ENCODE measurements around the gene FMO5. TPM values are rescaled to one million over a fixed set of nuclear protein-coding genes. Genes with fewer than 3 reads are reported as not detected.
"Not testable (repeated sequence)": the region's sequence is repeated elsewhere in the genome, so short reads cannot be mapped to it uniquely, and the experiment has no call there.

Gene FMO5
- total RNA-seq, 1 experiment from 2014 or later = 0.75 TPM

DNA sequence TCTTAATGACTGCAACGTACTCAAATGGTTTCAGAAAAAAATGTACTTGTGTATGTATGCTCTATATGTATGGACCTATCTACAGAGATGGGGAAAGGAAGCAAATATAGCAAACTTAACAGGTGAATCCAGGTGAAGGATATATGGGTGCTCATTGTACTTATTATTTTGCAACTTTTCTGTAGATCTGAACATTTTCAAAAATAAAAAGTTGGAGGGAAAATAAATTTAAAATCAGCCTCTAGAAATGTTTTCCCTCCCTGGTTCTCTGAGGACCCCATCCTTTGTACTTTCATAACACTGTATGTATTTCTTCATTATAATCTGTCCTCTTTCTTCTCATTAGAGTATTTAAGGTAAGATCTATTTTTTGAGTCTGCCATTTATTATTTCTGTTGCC, 17.9 kb downstream of the FMO5 start:
- DNase-seq (ENCODE audit: low spot score) = no peak

DNA sequence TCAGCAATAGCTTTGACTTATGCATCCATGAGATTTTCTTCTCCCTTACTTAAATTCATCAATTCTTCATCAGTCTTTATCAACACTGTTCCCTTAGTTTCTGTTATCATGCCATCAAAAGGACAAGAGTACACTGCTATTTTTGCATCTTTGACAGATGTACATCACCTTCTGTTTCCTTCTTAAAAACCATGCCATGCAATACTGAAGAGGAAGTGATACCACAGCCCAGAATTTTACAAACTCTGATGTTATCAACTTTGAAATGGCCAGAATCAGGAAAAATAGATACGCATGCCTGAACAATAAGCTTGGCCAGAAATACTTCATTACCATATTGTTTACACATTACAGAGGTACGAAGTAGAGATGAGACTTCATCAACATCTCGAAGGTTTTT, 21.1 kb downstream of the FMO5 start:
- DNase-seq (ENCODE audit: low spot score) = no peak

DNA sequence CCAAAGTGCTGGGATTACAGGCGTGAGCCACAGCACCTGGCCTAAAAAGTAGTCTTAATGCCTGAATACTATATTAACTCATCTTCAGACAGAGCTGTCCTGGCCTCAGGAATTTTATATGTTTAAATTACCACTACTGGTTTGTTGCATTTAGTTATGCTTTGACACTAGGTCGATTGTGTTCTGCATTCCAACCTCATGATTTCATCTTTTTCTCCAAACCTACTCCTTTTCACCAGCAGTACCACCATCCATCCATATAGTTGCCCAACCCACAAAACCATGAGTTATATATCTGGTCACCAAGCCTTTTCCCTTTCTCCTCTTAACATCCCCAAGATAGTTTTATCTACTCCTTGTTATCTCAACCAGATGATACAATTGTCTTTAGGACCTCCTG, 22.6 kb downstream of the FMO5 start:
- DNase-seq (ENCODE audit: low spot score) = no peak

DNA sequence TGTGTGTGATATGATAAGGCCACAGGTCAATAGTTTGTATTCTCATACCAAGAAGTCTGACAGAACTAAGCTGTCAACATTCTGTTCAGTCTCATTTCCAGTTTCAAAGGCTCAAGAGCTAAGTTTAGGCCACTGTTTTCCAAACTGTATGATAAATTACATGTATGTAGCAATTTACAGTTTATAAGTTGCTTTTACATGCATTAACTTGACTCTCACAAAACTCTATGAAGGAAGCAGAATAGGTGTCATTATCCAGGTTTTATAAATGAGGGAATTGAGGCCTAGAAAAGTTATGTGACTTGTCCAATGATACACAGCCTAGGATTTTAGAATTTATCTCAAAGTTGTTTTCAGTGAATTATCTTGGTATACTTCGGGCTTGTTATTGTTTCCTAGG, 23.4 kb downstream of the FMO5 start:
- DNase-seq (ENCODE audit: low spot score) = no peak

DNA sequence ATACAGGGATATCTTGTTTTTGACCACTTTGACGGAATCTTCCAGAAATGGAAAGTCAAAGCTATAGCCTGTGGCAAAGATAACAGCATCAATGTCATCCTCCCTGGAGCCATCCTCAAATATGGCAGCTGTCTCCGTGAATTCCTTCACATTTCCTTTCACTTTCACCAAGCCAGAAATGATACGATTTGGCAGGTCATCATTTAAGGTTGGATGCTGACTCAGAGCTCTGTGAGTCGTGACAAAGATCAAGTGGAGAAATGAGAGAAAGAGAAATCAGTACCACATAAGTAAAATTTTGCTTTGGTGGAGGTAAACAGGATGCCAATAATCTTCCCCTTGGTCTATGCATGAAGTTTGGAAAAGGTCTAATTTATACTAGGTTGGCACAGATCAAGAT, 23.9 kb downstream of the FMO5 start:
- DNase-seq (ENCODE audit: low spot score) = no peak

DNA sequence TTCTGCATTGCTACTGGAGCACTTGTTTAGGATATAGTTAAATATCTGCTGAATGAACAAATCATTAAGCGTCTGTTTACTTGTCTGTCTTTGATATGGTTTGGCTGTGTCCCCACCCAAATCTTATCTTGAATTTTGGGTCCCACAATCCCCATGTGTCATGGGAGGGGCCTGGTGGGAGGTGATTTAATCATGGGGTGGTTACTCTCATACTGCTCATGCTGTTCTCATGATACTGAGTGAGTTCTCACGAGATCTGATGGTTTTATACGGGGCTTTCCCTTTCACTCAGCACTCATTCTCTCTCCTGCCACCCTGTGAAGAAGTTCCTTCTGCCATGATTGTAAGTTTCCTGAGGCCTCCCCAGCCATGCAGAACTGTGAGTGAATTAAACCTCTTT, 27.8 kb downstream of the FMO5 start:
- not testable (repeated sequence) for DNase-seq (ENCODE audit: low spot score)

DNA sequence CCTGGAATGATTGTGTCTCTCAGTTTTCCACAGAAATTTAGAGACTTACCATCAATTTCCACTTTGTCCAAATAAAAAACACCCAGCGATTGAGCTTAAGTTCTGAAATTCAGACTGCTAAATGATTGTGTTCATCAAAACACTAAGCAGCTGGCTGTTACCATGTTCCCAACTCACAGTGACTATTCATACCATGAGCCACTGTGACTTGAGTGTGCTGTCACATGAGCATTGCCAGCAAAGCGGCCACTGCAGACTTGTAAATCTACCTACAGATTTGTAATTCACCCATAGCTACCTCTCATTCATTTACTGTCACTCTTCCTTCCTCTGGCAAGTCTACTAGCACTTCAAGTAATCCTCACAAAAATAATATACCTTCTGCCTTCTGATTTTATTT, 35.6 kb downstream of the FMO5 start:
- DNase-seq (ENCODE audit: low spot score) = no peak

DNA sequence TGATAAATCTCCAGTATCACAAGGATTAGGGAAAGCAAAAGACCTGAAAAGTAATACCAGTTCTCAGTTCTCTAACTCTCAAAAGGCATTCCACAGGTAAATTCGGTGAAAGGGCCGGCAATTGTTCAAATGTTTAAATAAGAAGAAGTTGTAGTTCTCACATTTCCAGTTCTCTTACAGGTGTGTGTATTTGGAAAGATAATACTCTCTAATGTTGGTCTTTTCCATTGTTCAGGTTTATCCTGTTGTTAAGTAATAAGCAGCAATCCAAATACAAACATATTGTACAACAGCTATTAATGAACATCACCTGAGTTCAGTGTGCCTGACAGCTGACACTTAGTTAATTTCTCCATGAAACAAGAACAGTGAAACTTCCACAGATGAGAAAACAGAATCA, 39.7 kb downstream of the FMO5 start:
- DNase-seq (ENCODE audit: low spot score) = no peak

DNA sequence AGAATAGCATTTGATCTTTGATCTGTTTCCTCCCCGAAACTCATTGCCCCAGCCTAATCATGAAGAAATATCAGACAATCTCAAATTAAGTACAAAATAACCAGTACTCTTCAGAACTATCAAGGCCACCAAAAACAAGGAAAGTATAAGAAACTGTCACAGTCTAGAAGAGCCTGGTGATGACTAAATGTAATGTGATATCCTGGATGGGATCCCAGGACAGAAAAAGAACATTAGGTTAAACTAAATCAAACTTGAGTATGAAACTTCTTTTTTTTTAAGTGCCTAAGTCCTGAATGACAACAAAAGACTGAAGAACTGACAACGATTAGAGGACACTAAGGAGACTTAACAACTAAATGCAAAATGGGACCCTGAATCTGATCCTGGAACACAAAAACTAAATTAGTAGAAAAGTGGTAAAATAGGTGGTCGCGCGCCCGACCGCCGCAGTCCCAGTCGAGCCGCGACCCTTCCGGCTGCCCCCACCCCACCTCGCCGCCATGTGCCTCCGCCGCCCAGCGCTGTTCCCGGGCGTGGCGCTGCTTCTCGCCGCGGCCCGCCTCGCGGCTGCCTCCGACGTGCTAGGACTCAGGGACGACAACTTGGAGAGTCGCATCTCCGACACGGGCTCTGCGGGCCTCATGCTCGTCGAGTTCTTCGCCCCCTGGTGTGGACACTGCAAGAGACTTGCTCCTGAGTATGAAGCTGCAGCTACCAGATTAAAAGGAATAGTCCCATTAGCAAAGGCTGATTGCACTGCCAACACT, 47.3 kb downstream of the FMO5 start:
- no peak for DNase-seq (ENCODE audit: low spot score)

DNA sequence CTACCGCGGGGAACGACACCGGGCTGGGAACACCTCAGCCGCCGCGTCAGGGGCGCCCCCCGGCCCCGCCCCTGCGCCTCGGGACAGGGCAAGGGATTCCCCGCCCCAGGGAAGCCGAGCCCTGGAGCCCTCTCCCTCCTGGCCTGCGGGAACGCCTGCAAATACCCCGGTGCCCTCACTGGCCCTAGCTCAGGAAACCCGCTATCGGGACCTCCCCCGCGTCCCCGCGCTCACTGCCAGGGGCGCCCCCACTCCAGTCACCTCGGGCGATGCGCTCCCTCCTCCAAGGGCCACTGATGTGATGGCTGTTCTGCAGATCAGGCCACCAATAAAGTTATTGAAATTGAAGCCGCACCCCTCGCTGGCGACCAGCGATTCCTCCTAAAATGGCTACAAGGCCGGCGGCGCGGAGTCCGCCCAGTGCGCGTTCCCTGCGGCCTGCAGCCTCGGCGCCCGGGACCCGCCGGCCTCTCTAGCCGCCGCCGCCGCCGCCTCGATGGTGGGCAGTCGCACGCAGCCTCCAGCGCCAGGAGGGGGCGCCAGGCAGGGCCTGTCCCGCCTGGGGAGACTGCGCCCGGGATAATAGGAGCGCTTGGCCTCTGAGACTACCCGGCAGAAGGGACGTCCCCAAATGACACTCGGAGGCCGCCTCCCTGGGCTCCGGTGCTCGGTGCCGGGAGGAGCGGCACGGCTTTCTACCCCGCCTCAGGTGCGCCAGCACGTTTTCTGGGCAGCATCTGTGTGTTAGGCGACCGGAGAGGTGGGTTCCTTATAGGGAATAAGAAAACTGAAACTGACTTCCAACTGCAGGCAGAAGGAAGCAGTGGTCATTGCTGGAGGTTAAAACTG, 52.7 kb downstream of the FMO5 start, which contains the start of gene PRKAB2:
PRKAB2 (minus strand) TSS at position 303 of the 849 bp plus-strand sequence. CDS start 326 bp downstream, outside the sequence.
- peak; percentile 92 for DNase-seq (ENCODE audit: low spot score)

DNA sequence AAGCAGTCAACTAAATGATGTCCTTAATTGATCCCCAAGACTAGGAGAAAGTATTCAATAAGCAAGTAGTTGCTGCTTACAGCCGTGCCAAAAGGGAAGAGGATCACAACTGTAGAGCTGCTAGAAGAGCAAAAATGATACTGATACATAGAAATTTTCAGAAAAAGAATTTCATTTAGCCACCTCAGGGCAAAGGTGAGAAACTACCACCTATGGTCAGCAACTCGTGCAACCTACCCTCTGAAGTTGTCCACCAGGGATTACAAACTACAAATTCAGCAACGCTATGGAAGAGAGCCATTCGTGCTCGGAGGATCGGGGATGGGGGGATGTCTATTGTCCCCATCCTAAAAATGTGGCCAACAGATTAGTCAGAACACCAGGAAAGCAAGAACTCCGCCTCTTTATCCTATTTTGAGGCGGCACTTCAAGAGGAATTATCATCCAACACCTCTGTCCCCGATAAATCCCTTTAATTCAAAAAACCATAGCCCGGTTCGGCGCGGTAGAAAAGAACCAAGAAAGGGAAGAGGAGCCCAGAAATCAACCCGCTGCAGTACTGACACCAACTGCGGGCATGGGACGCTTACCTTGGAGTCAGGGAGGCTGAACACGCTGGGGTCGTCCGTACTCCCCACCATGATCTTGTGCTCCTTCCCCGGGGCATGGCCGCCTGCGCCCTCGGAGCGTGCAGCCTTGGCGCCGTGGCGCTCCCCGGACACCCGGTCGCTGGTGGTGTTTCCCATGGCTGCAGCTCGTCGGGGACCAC, 53.6 kb downstream of the FMO5 start:
- peak; percentile 7 for DNase-seq (ENCODE audit: low spot score)

DNA sequence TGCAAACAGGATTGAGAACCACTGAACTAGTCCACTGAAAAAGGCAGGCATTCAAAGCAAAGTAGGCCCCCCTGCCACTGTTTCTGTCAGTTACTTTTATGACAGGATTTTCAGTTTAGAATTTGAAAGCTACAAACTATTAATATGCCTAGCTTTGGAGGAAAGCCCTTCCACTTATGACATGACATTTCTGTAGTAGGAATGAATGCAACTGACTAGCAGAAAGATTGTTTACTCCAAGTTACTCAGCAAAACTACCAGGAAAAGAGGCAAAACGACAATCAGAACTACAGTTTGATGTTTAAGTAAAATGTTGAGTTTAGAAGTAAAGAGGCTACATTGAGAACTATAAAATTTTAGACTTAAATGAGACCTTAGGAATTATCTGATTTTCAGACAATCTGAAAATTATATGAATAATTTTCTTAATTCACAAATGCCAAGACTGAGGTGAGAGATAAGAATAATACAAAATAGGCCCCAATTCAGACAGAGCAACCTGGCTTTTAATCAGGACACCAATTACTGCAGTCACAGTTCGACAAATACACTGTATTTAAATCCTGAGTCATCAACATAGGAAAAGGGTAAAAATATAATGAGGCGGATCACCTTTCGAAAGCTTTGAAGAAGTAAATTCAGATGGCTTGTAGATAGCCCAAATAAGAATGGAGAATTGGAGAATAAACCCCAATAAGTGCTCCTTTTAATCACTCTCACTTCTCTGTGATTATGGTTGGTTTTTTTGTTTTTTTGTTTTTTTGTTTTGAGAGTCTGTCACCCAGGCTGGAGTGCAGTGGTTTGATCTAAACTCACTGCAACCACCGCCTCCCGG, 55.1 kb downstream of the FMO5 start:
- no peak for DNase-seq (ENCODE audit: low spot score)

DNA sequence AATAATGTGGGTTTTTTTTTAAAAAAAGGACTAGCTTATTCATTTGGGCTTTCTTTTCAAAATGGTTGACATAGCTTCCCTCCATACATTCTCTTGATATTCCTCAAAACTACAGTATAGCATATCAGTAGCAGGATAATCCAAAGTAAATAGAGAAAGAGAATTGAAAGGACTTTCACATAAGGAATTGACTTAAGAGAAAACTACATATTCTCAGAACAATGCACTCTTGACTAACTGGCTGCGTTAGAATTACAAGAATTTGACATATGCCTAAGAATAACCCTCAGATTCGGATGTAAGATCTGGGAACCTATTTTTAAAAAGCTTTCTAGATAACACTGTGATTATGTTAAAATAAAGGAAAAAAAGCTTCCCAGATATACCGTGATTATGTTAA, 56.0 kb downstream of the FMO5 start:
- DNase-seq (ENCODE audit: low spot score) = no peak

DNA sequence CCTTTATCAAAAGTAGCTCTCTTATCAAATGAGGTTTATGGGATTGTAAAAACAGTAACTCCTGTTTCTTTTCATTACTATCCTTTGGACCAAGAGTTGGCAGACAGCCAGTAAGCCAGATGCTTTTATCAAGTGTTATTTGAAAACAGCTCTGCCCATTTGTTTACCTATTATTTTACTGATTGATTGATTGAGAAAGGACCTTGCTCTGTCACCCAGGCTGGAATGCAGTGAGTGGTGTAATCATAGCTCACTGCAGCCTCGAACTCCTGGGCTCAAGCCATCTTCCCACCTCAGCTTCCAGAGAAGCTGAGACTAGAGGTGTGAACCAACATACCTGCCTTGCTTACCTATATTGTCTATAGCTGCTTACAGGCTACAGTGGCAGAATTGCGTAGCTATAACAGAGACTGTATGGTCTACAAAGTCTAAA, 56.5 kb downstream of the FMO5 start:
- peak; percentile 12 for DNase-seq (ENCODE audit: low spot score)

DNA sequence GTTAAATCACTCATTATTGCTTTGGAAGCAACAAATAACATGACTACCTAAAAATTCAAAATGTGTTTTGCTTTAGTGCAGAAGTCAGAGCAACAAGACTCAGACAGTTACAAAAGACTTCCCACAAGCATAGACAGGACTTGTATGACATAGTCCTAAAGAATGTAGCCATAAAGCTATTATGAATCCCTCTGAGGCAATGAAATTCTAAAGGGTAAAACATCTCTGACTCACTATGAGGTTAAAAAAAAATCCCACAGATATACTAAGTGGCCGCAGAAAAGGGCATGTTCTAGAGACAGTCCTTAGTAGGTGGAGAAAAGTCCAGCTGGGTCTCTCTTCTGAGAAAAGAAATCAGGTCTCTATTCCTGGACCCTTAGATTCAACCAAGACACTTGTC, 57.8 kb downstream of the FMO5 start:
- DNase-seq (ENCODE audit: low spot score) = peak; percentile 91

DNA sequence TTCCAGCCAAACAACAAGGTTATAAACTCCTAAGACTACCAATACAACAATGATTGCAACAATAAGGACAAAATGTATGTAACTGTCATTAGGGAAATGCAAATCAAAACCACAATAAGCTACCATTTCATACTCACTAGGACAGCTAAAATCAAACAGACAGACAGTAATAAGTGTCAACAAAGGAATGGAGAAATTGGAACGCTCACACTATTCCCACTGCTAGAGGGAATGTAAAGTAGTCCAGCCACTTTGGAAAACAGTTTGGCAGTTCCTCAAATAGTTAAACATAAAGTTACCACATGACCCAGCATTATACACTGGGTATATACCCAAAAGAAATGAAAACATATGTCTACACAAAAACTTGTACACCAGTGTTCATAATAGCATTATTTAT, 62.1 kb downstream of the FMO5 start:
- no peak for DNase-seq (ENCODE audit: low spot score)

DNA sequence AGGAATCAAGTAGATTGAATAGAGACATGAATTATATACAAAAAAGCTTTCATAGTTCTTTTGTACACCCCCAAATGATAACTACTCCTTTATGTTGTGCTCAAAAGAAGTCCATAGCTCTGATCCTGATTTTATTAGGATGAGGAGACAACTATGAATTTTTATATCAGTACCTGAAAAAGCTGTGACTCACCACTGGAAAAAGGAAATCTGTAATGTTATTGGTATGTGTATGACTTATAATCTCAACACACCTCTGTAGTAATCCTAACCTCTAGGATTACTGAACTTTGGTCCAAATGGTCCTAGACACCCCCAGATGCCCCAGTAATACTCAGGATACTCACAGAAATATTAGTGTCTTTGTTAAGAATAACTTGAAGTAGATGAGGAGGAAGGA, 63.0 kb downstream of the FMO5 start:
- DNase-seq (ENCODE audit: low spot score) = no peak

DNA sequence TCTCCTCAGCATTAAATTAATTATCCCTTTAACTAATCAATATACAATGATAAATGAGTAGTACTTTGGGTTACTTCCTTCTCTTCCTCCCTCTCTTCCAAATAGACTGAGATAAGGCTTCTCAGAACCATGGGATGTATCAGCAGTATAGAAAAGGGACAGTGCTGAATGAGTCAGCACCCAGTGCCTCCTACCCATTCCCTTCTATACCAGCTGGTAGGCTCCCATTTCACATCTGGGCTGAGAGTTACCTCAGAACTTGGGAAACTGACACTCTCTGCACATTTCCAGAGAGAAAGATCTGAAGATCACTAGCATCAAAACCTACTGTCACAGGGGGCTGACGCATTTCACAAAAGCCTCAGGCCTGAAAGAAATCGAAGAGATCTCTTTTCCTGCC, 68.0 kb downstream of the FMO5 start:
- DNase-seq (ENCODE audit: low spot score) = not testable (repeated sequence)

DNA sequence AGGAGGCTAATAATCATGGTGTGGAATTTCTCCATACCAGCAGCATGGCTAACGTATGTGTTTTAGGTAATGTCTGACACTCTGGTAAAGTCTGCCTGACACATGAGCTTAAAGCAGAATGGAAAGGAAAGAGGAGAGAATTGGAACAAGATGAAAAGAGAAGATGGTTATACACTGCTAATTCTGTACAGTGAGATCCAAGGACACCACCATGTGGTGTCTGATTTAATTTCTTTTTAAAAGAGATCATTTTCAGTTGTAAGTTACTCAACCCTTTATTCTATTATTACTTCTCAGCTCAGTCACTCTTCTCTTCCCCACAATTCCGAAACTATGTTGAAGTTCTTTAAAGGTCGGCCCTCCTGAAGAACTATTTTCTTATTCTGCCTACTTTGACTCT, 68.5 kb downstream of the FMO5 start:
- DNase-seq (ENCODE audit: low spot score) = no peak

DNA sequence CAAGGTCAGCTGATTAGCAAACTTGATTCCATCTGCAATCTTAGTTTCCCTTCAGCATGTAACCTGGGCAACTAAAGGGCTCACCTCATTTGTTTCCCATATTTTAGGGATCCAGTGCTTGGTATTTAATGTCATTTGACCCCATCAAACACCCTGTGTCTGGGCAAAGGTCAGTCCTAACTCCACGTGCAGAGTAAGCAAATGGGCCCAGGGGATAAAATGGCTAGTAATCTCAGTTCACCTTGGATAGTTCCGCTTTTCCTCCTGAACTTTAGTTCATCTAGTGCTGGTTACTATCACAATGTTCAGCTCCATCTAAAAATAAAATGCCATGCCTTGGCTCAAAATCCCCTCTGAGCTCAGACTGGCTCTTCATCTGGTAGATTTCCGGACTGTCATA, 72.4 kb downstream of the FMO5 start:
- no peak for DNase-seq (ENCODE audit: low spot score)

DNA sequence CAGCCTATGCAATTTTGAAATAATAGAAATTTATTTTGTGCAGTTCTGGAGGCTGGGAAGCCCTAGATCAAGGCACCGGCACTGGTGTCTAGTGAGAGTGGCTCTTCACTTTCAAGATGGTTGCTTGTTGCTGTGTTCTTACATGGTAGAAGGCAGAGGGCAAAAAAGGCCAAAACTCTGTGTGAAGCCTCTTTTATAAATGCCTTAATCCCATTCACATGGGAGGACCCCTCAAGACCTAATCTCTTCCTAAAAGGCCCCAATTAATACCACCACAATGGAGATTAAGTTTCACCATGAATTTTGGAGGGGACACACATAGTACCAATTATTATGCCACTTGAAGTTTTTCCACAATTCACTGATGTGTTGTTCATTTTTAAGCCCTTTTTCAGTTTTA, 73.9 kb downstream of the FMO5 start:
- no peak for DNase-seq (ENCODE audit: low spot score)
